GM13977 (cell line): ENCODE results near the gene DPF1.

Source experiments
- DNase-seq: peaks from one replicate; pipeline ENCODE4 v3.0.0; 2012; ENCODE audit warnings: low spot score
- CTCF ChIP-seq: IDR thresholded peaks from 2 replicates; pipeline ENCODE4 v1.5.1; 2012; ENCODE audit warnings: mild to moderate bottlenecking, control low read depth; ENCODE audit not compliant: insufficient read depth; ENCODE audit errors: extremely low read depth, missing control alignments
- in situ Hi-C: fragments of 300-500 bp; cut with MboI; formaldehyde crosslinking; loops from one replicate; pipeline ENCODE4 v1.12.0; 2022; ENCODE audit warnings: low sequenced_read_pairs, low pct_unique_long_range_greater_than_20kb, mixed read lengths, inconsistent platforms; ENCODE audit not compliant: unreplicated experiment

Gene DPF1

GRCh38 chr19:38185562-38185961 lies 38.5 kb downstream of the DPF1 start:
- no peak for TF ChIP-seq CTCF
- in situ Hi-C loops: no loop called here
- no peak for DNase-seq

GRCh38 chr19:38184815-38185214 lies 39.2 kb downstream of the DPF1 start:
- in situ Hi-C loops: no loop called here
- no peak for TF ChIP-seq CTCF
- DNase-seq: no peak

- TF ChIP-seq CTCF: no peak
- in situ Hi-C loops: no loop called here
- DNase-seq: no peak
These were observed 40.6 kb downstream of the DPF1 start for GRCh38 chr19:38183251-38183897.

- no peak for DNase-seq
- in situ Hi-C loops: no loop called here
- TF ChIP-seq CTCF: no peak
These were observed 41.3 kb downstream of the DPF1 start for GRCh38 chr19:38182536-38183210.

- no peak for TF ChIP-seq CTCF
- in situ Hi-C loops: no loop called here
These were observed 44.0 kb downstream of the DPF1 start for GRCh38 chr19:38180071-38180470.

GRCh38 chr19:38175422-38175821 lies 48.6 kb downstream of the DPF1 start:
- no peak for TF ChIP-seq CTCF
- in situ Hi-C loops: no loop called here
- no peak for DNase-seq

More at GRCh38 chr19:38180071-38180470, 44.0 kb downstream of the DPF1 start:
- no peak for DNase-seq
